Sigmoid colon (tissue), 7 donors: Measurements from ENCODE around the gene FSTL4. TPM values are rescaled to one million over a fixed set of nuclear protein-coding genes. Genes with fewer than 3 reads are reported as not detected.

Experiments
- DNase-seq: peaks from one replicate; pipeline ENCODE4 v3.0.0-alpha.2; 2019
- H3K27ac ChIP-seq, 4 donors: fragments of 200-600 bp; sonication (generic); one replicate each; pipeline ENCODE4 v1.5.1; 2016 to 2019; ENCODE audit warnings: mild to moderate bottlenecking in 1 of 4
- H3K27me3 ChIP-seq, 3 donors: fragments of 200-600 bp; sonication (generic); one replicate each; pipeline ENCODE4 v1.5.1; 2019; ENCODE audit warnings: mild to moderate bottlenecking in 1 of 3
- H3K36me3 ChIP-seq, 4 donors: fragments of 200-600 bp; sonication (generic); one replicate each; pipeline ENCODE4 v1.5.1; 2016 to 2019
- H3K4me1 ChIP-seq, 4 donors: fragments of 200-600 bp; sonication (generic); one replicate each; pipeline ENCODE4 v1.5.1; 2017 to 2019
- H3K4me3 ChIP-seq, 4 donors: fragments of 200-600 bp; sonication (generic); one replicate each; pipeline ENCODE4 v1.5.1; 2017 to 2019; ENCODE audit warnings: mild to moderate bottlenecking in 2 of 4, moderate library complexity in 1 of 4
- H3K9me3 ChIP-seq, 4 donors: fragments of 200-600 bp in 3 of 4; sonication (generic) in 3 of 4; one replicate each; pipeline versions ENCODE4 v1.5.1 to v1.6.1; 2013 to 2019
- CTCF ChIP-seq, 4 experiments: fragments of 450-650 bp in 3 of 4; fragments of 200-600 bp in 1 of 4; IDR thresholded peaks; one replicate each; pipeline ENCODE4 v1.5.1; 2016 to 2019; ENCODE audit warnings: antibody characterized with exemption in 4 of 4, mild to moderate bottlenecking in 3 of 4, moderate library complexity in 2 of 4
- EP300 ChIP-seq, 4 donors: sonication (generic); formaldehyde crosslinking; IDR thresholded peaks; one replicate each; pipeline ENCODE4 v1.6.1; 2017; ENCODE audit warnings: antibody characterized with exemption in 4 of 4
- POLR2A ChIP-seq, 2 donors: fragments of 450-650 bp; IDR thresholded peaks; one replicate each; pipeline ENCODE4 v1.6.1; 2016; ENCODE audit warnings: antibody characterized with exemption in 2 of 2, mild to moderate bottlenecking in 2 of 2, moderate library complexity in 2 of 2
- POLR2AphosphoS5 ChIP-seq, 4 donors: sonication (generic); formaldehyde crosslinking; IDR thresholded peaks; one replicate each; pipeline ENCODE4 v1.6.1; 2017; ENCODE audit warnings: antibody characterized with exemption in 4 of 4
- whole genome bisulfite sequencing, 2 donors: extraction: QIAGEN DNeasy Blood & Tissue Kit; methylation state at CpG; one replicate each; pipeline ENCODE4 v1.1.7; 2013; 5-methylcytosine and 5-hydroxymethylcytosine counted together
- intact Hi-C: fragments of 100-400 bp; cut with DNase I; formaldehyde crosslinking; loops from one replicate; pipeline ENCODE4 v1.15.1; 2023
- polyA plus RNA-seq, 3 donors: library from polyadenylated mRNA; stranded (reverse); fragments of 200-250 nt; gene quantifications; one replicate each; pipeline ENCODE4 v1.2.3, GENCODE V29; 2013
- total RNA-seq, 4 donors: library from RNA; depleted of rRNA; stranded (reverse); fragments of >200 nt; gene quantifications; one replicate each; pipeline ENCODE4 v1.1.0, GENCODE V29; 2016
- donor health status: healthy with polysubstance abuse.
- donor health status: Bipolar disorder and iron deficiency.
- donor health status: healthy.

The FSTL4 gene
- total and polyA plus RNA-seq, 7 donors: 0.23 to 0.45 (median 0.28) TPM; not detected in 4

DNA sequence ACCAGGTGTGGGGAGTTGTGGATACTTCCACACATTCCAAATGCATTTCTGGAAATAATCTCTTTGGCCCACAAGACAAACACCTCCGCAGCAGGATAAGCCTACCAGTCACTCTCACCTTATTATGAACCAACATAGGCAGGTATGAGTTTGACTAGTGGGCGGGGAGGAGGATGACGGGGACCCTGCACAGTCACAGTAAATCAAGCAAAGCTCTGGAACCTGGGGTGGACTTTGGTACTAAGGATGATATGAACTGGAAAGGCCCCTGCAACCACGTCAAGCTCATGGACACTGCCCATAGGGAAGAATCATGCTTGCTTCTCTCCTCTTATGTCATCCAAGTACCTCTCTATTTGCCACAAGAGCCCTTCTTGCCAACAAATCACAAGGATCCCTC lies 301.2 kb downstream of the FSTL4 start:
- H3K4me1 ChIP-seq: no peaks in the 10 kb centered on the region
- WGBS, 2 donors: 55 to 90% methylated on average over 4 of the region's 4 CpGs
- DNase-seq: no peak
- no peaks in the 10 kb centered on the region for H3K36me3 ChIP-seq
- TF ChIP-seq CTCF (IDR thresholded peaks at IDR 0.05) (no peak), POLR2A (IDR thresholded peaks at IDR 0.05) (no peak), EP300 (IDR thresholded peaks at IDR 0.05) (no peak)
- intact Hi-C loops: no loop called here
- no peak overlapping the region for H3K27ac ChIP-seq
- no peaks in the 10 kb centered on the region for H3K9me3 ChIP-seq
- no peak overlapping the region for H3K4me3 ChIP-seq
- H3K27me3 ChIP-seq: no peaks in the 10 kb centered on the region

GRCh38 chr5:133309984-133310621 lies 302.2 kb downstream of the FSTL4 start:
- no peak for TF ChIP-seq EP300 (IDR thresholded peaks at IDR 0.05)
- TF ChIP-seq CTCF (IDR thresholded peaks at IDR 0.05): no peak
- TF ChIP-seq POLR2A (IDR thresholded peaks at IDR 0.05): no peak
- TF ChIP-seq POLR2AphosphoS5 (IDR thresholded peaks at IDR 0.05): no peak
- H3K27me3 ChIP-seq: no peaks in the 10 kb centered on the region
- H3K27ac ChIP-seq: no peak overlapping the region
- H3K36me3 ChIP-seq: no peaks in the 10 kb centered on the region
- intact Hi-C loops: no loop called here
- H3K4me3 ChIP-seq: no peak overlapping the region
- DNase-seq: no peak
- H3K9me3 ChIP-seq: no peaks in the 10 kb centered on the region
- H3K4me1 ChIP-seq: no peaks in the 10 kb centered on the region
- WGBS, 2 donors: 72 to 82% methylated on average over 7 of the region's 7 CpGs

DNA sequence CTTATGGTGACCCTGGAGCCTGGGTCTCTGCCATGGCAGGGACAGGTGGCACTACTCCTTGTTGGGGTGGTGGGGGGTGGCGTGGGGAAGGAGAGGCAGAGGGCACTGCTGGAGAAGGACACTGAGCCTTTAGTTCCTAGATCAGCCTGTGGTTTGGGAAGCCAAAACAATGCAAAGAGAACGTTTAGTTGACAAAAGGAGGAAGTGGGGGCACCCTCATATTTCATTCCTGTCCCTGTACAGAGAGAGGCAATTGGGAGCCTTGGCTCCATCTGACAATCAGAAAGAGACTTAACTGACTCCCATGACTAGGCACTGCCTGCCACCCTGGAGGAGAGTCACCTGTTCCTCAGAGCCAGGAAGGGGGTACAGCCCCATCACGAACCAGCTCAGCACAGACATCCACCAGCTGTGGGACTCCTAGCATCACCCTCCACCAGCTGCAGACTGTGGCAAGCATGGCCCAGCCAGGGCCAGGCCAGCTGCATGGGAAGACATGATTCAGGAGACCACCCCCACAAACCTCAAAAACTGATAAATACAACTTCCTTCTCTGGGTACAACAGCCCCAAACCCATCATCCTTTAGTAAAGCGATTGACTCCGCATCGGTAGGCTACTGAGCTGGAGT lies 303.1 kb downstream of the FSTL4 start:
- no peaks in the 10 kb centered on the region for H3K4me1 ChIP-seq
- 57 to 83% methylated on average over 6 of the region's 6 CpGs for WGBS, 2 donors
- TF ChIP-seq EP300 (IDR thresholded peaks at IDR 0.05) (no peak), POLR2AphosphoS5 (IDR thresholded peaks at IDR 0.05) (no peak), CTCF (IDR thresholded peaks at IDR 0.05) (no peak), POLR2A (IDR thresholded peaks at IDR 0.05) (no peak)
- no peaks in the 10 kb centered on the region for H3K9me3 ChIP-seq
- H3K27ac ChIP-seq: no peak overlapping the region
- intact Hi-C loops: no loop called here
- H3K4me3 ChIP-seq: no peak overlapping the region
- no peak for DNase-seq
- H3K27me3 ChIP-seq: no peaks in the 10 kb centered on the region
- H3K36me3 ChIP-seq: no peaks in the 10 kb centered on the region

DNA sequence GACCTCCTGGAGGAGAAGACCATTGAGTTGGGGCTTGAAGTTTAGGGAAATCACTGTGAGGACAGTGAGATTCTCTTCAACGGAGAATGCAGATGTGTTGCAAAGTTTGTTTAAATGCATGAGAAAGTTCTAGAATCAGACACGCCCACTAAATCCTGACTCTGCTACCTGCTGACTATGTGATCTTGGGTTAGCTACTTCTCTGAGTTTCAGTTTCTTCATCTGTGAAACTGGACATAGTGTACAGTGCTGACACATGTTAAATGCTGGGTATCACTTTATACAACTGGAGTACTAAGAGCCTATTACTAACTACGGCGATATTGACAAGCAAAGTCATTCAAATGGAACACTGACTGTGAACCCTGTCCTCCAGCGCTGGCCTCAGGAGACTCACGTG lies 305.1 kb downstream of the FSTL4 start:
- intact Hi-C loops: no loop called here
- Histone ChIP-seq H3K9me3 (no peaks in the 10 kb centered on the region), H3K4me1 (no peaks in the 10 kb centered on the region), H3K27ac (no peak overlapping the region), H3K36me3 (no peaks in the 10 kb centered on the region), H3K27me3 (no peaks in the 10 kb centered on the region), H3K4me3 (no peak overlapping the region)
- TF ChIP-seq POLR2AphosphoS5 (IDR thresholded peaks at IDR 0.05) (no peak), POLR2A (IDR thresholded peaks at IDR 0.05) (no peak), EP300 (IDR thresholded peaks at IDR 0.05) (no peak), CTCF (IDR thresholded peaks at IDR 0.05) (no peak)
- no peak for DNase-seq
- WGBS, 2 donors: 90 to 92% methylated on average over 6 of the region's 6 CpGs
